Omental fat pad (tissue), 4 donors: ENCODE data around the gene TOR4A. TPM values are rescaled to one million over a fixed set of nuclear protein-coding genes. Genes with fewer than 3 reads are reported as not detected.
A peak's percentile ranks its signal among the peaks of the same experiment; 100 is the strongest.
"Not testable (repeated sequence)": the region's sequence is repeated elsewhere in the genome, so short reads cannot be mapped to it uniquely, and the experiment has no call there.

Source experiments
- ATAC-seq: fragments of 150-250 bp; one replicate; pipeline ENCODE4 v1.9.1; 2016; ENCODE audit warnings: mild to moderate bottlenecking, moderate library complexity; ENCODE audit not compliant: low FRiP score
- DNase-seq: peaks from one replicate; pipeline ENCODE4 v3.0.0-alpha.2; 2019; ENCODE audit warnings: low spot score
- total RNA-seq, 4 donors: library from RNA; depleted of rRNA; stranded (reverse); fragments of >200 nt; gene quantifications; one replicate each; pipeline ENCODE4 v1.1.0, GENCODE V29; 2016
- TF ChIP-seq, protein P1 (sequence below), 3 donors: fragments of 450-650 bp; IDR thresholded peaks; one replicate each; pipeline ENCODE4 v1.5.1; 2016 to 2017; ENCODE audit warnings: antibody characterized with exemption in 3 of 3, mild to moderate bottlenecking in 3 of 3, moderate library complexity in 2 of 3

TOR4A gene
- total RNA-seq, 4 donors from 2014 or later, result 9.8 to 17.7 (median 11.6) TPM

GRCh38 chr9:137240841-137241489 is 36.6 kb upstream of the TOR4A start, which contains the start of gene TUBB4B:
Gene TUBB4B, plus strand, starts transcription at chr9:137241287. Its CDS starts 74 bp downstream, at chr9:137241361.
- TF ChIP-seq, protein P1, sequence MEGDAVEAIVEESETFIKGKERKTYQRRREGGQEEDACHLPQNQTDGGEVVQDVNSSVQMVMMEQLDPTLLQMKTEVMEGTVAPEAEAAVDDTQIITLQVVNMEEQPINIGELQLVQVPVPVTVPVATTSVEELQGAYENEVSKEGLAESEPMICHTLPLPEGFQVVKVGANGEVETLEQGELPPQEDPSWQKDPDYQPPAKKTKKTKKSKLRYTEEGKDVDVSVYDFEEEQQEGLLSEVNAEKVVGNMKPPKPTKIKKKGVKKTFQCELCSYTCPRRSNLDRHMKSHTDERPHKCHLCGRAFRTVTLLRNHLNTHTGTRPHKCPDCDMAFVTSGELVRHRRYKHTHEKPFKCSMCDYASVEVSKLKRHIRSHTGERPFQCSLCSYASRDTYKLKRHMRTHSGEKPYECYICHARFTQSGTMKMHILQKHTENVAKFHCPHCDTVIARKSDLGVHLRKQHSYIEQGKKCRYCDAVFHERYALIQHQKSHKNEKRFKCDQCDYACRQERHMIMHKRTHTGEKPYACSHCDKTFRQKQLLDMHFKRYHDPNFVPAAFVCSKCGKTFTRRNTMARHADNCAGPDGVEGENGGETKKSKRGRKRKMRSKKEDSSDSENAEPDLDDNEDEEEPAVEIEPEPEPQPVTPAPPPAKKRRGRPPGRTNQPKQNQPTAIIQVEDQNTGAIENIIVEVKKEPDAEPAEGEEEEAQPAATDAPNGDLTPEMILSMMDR (IDR thresholded peaks at IDR 0.05), result no peak
- peak; percentile 86 for ATAC-seq
- DNase-seq, result peak; percentile 86

DNA sequence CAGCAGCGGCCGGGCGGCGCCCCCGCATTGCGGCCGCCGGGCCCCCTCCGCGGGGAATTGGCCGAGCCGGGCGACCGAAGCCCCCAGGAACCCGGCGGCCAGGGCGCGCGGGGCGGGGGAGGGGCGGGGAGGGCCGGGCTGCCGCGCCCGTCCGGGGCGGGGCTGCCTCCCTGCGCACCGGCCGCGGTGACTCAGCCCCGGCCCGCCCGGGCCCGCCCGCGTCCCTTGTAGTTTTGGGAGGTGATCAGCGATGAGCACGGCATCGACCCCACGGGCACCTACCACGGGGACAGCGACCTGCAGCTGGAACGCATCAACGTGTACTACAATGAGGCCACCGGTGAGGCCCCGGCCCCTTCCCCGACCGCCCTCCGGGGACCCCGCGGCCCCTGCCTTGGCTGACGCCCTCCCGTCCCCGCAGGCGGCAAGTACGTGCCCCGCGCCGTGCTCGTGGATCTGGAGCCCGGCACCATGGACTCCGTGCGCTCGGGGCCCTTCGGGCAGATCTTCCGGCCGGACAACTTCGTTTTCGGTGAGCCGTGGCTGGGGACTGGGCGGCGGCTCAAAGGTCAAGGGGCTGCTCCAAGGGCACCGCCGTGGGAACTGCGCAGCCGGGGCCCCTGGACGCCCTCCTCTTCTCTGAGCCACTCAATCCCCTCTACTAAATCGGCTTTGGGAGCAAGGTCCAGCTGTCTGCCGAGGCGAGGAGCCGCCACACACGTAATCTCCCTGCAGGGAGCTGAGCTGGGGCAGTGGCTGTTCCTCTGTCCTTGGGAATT is 35.8 kb upstream of the TOR4A start:
- ATAC-seq (peak; percentile 39), DNase-seq (peak; percentile 36)
- TF ChIP-seq, protein P1 (IDR thresholded peaks at IDR 0.05), result no peak

GRCh38 chr9:137242269-137243203 is 35.0 kb upstream of the TOR4A start:
- DNase-seq, result no peak
- ATAC-seq, result no peak
- TF ChIP-seq, protein P1 (IDR thresholded peaks at IDR 0.05), result no peak

DNA sequence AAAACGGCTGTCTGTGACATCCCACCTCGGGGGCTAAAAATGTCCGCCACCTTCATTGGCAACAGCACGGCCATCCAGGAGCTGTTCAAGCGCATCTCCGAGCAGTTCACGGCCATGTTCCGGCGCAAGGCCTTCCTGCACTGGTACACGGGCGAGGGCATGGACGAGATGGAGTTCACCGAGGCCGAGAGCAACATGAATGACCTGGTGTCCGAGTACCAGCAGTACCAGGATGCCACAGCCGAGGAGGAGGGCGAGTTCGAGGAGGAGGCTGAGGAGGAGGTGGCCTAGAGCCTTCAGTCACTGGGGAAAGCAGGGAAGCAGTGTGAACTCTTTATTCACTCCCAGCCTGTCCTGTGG is 34.3 kb upstream of the TOR4A start:
- not testable (repeated sequence) for DNase-seq, ATAC-seq

GRCh38 chr9:137243626-137244485 is 33.7 kb upstream of the TOR4A start:
- TF ChIP-seq, protein P1 (IDR thresholded peaks at IDR 0.05), result no peak
- ATAC-seq (no peak), DNase-seq (no peak)

- no peak for DNase-seq
- TF ChIP-seq, protein P1 (IDR thresholded peaks at IDR 0.05), result no peak
- no peak for ATAC-seq
Measured at GRCh38 chr9:137244486-137245449, 32.8 kb upstream of the TOR4A start.
